BJ (cell line): ENCODE results near the gene SLC7A10. TPM values are rescaled to one million over a fixed set of nuclear protein-coding genes. Genes with fewer than 3 reads are reported as not detected.

Experiments
- CTCF ChIA-PET: fragments of 350-600 bp; formaldehyde crosslinking; extraction: SDS; loops from one replicate; lab custom pipeline; 2021; ENCODE audit warnings: antibody characterized with exemption, inconsistent platforms; lab: Yijun Ruan, JAX
- POLR2A ChIA-PET: fragments of 300-600 bp; sonication (Branson Sonifier 250); formaldehyde crosslinking; extraction: SDS; loops from one replicate; lab custom pipeline; 2021; ENCODE audit warnings: antibody characterized with exemption; lab: Charles Lee
- DNase-seq: peaks from one replicate; pipeline ENCODE4 v3.0.0-alpha.2; 2011; ENCODE audit warnings: low read depth
- H3K27me3 ChIP-seq: 2 replicates; pipeline ENCODE4 v1.6.0; 2011; ENCODE audit warnings: low read length; ENCODE audit not compliant: control insufficient read depth, insufficient read depth
- H3K36me3 ChIP-seq: 2 replicates; pipeline ENCODE4 v1.5.1; 2011; ENCODE audit warnings: low read length; ENCODE audit not compliant: control insufficient read depth, insufficient read depth
- H3K4me3 ChIP-seq: 2 replicates; pipeline ENCODE4 v1.5.1; 2011; ENCODE audit warnings: low read depth, mild to moderate bottlenecking, control low read depth, low read length
- polyA minus RNA-seq: library from RNA; depleted of rRNA, polyadenylated mRNA; stranded (reverse); fragments of >200 nt; gene quantifications from 2 replicates; pipeline ENCODE4 v1.2.3, GENCODE V29; 2011; rRNA and poly(A)+ RNA removed
- polyA plus RNA-seq: library from polyadenylated mRNA; depleted of rRNA; stranded (reverse); fragments of >200 nt; gene quantifications from 2 replicates; pipeline ENCODE4 v1.2.3, GENCODE V29; 2011; rRNA removed
- TF ChIP-seq, protein P1 (sequence below): IDR thresholded peaks from 2 replicates; pipeline ENCODE4 v1.5.1; 2011; ENCODE audit warnings: low read depth, mild to moderate bottlenecking, control low read depth, inconsistent platforms, low read length, moderate library complexity; ENCODE audit not compliant: insufficient read depth

The SLC7A10 gene
- polyA plus RNA-seq (not detected in 2 replicates), polyA minus RNA-seq (not detected in 2 replicates)

DNA sequence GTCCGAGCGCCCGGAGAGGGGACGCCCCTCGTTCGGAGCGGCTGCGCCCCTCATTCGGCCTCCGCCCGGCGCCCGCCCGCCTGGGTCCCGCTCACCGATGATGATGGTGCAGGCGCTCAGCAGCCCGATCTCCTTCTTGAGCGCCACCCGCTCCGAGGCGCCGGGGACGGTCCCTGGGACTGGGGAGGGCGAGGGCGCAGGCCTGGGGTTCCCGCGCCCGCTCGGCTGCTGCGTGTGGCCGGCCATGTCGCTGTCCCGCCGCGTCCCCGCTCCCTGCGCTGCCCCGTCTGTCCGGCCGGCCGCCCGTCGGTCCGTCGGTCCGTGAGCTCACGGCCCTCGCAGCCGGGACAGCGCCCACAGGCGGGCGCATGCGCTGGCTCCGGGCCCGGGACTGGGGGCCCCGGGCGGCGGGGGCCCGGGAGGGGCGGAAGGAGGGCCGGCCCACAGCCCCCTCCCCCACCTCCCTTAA, at the start of gene SLC7A10:
Gene SLC7A10, minus strand, starts transcription at position 393 of the 469 bp plus-strand sequence. Its CDS starts 147 bp downstream, at position 246.
- Histone ChIP-seq H3K36me3 (no peaks in the 10 kb centered on the region), H3K27me3 (peaks cover 38% of the 10 kb centered on the region), H3K4me3 (no peak within 1 kb of the TSS)
- CTCF ChIA-PET: interaction anchor here (0.6 to 0.8 kb wide), 3 partner anchors 13 to 181 kb away, joined by 3 read pairs; no protein-coding TSS in a partner anchor
- no peak for DNase-seq
- TF ChIP-seq, protein P1, sequence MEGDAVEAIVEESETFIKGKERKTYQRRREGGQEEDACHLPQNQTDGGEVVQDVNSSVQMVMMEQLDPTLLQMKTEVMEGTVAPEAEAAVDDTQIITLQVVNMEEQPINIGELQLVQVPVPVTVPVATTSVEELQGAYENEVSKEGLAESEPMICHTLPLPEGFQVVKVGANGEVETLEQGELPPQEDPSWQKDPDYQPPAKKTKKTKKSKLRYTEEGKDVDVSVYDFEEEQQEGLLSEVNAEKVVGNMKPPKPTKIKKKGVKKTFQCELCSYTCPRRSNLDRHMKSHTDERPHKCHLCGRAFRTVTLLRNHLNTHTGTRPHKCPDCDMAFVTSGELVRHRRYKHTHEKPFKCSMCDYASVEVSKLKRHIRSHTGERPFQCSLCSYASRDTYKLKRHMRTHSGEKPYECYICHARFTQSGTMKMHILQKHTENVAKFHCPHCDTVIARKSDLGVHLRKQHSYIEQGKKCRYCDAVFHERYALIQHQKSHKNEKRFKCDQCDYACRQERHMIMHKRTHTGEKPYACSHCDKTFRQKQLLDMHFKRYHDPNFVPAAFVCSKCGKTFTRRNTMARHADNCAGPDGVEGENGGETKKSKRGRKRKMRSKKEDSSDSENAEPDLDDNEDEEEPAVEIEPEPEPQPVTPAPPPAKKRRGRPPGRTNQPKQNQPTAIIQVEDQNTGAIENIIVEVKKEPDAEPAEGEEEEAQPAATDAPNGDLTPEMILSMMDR: no peak
- POLR2A ChIA-PET: no interaction called here

DNA sequence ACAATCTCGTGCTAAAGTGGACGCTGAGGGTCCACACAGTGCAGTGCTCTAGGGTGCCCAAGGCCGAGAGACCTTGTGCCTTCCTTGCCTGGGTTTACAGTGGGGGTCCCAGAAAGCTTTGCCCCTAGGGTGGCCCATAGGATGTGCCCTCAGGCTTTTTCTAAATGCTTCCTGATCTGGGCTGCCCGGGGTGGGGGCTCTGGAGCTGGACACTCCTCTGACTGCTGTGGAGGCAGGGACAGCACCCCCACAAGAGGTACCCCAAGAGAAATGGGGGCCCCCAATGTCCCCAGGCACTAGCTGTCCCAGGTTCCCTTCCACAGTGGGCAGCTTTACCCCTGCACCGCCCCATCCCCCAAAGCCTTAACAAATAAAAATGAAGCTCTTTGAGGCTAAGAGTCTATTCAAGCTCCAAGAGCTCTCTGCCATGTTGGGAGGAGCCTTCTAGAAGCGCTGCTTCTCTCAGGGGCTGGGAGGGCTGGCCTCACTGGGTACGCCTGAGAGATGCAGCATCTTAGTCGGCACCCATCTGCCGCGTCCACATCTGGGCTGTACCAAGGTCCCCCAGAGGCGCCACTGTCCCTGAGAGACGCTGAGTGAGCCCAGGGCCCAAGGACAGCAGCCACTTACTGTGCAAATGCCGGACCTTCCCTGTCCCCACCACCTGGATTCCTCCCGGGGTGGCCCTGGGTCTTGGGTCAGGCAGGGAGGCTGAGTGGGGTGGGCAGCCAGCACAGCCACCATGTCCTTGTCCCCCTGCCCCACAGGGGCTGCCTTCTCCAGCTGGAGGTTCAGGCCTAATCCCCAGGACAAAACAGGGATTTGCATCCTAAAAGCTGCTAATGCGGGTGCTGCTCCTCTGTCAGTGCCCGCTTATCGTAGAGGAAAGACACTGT, 49.3 kb upstream of the SLC7A10 start:
- POLR2A ChIA-PET: no interaction called here
- TF ChIP-seq, protein P1: no peak
- Histone ChIP-seq H3K36me3 (no peaks in the 10 kb centered on the region), H3K27me3 (no peaks in the 10 kb centered on the region), H3K4me3 (no peak overlapping the region)
- no peak for DNase-seq
- CTCF ChIA-PET: no interaction called here

DNA sequence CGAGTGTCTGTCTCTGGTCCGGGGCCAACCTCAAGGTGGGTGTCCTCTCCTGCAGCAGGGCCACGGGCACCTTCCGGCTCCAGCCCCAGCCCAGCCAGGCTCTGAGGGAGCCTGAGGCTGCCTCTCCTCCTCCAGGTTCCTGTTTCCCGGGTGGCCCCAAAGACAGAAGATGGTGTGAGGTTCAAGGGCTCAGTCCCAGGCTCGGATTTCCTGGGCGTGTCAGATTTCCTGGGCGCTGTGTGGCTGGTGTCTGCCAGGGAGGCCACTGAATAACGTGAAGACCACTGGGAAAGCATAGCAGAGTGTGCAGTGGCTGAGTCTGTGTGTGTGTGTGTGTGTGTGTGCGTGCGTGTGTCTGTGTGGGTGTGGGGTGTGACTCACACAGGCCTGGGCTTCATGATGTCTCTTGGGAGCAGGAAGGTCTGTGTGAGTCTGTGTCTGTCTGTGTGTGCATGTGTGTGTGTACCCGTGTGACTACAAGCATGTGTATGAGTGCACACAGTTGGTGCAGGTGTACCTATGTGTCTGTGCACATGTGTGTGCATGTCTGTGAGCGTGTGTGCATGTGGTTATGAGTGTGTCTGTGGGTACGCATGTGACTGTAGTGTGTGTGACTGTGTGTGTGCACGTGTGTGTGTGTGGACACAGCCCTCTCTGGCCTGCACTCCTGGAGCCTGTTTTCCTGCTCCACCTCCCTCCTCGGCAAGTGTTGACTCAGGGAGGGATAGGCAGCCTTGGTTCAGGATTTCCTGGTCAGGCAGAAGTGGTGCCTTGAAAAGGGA, 48.4 kb upstream of the SLC7A10 start:
- DNase-seq: peak; percentile 29
- POLR2A ChIA-PET: no interaction called here
- CTCF ChIA-PET: interaction anchor here (0.7 kb wide), 1 partner anchor 23 kb away, joined by 3 read pairs; no protein-coding TSS in a partner anchor
- no peak overlapping the region for H3K4me3 ChIP-seq
- no peaks in the 10 kb centered on the region for H3K27me3 ChIP-seq
- no peaks in the 10 kb centered on the region for H3K36me3 ChIP-seq
- TF ChIP-seq, protein P1: no peak

DNA sequence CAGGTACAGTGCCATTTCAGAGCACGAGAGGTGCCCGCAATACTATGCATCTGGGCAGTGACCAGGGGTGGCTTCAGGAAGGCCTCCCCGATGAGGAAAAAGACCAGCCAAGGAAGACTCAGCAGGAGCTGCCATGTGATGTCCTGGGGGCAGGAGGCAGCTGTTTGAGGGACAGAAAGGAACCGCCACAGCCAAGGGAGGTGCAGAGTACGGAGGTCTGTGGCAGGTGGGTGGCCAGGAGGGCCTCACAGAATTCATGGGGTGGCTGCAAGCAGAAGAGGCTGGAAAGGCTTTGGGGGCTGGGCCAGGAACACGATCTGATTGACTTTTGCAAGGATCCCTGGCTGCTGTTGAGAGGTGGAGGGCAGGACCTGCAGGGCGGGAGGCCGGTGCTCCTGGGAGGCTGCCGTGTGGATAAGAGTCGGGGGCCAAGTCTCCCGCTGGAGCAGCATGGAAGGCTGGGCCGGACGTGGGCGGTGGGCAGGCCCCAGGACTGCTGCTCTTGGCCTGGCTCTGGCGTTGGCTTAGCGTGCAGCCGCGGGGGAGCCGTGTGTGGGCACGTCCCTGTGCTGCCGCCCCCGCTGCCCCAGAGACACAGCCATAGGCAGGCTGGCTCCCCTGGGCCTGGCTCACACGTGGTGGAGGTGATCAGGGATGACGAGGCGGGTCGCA, 47.6 kb upstream of the SLC7A10 start:
- H3K36me3 ChIP-seq: no peaks in the 10 kb centered on the region
- DNase-seq: no peak
- H3K27me3 ChIP-seq: no peaks in the 10 kb centered on the region
- ChIA-PET POLR2A (no interaction called here), CTCF (interaction anchor here (1.0 kb wide), 1 partner anchor 30 kb away, joined by 5 read pairs; no protein-coding TSS in a partner anchor)
- TF ChIP-seq, protein P1: no peak
- no peak overlapping the region for H3K4me3 ChIP-seq
